ENCODE results near the gene ACE2. TPM values are rescaled to one million over a fixed set of nuclear protein-coding genes. Genes with fewer than 3 reads are reported as not detected.

ACE2 gene
- total and polyA plus RNA-seq, 9 of the 15 experiments (the other 6 are each of a cell fraction or from before 2014, with no cell fraction given): 0.03 to 0.09 (median 0.07) TPM; not detected in 6

DNA sequence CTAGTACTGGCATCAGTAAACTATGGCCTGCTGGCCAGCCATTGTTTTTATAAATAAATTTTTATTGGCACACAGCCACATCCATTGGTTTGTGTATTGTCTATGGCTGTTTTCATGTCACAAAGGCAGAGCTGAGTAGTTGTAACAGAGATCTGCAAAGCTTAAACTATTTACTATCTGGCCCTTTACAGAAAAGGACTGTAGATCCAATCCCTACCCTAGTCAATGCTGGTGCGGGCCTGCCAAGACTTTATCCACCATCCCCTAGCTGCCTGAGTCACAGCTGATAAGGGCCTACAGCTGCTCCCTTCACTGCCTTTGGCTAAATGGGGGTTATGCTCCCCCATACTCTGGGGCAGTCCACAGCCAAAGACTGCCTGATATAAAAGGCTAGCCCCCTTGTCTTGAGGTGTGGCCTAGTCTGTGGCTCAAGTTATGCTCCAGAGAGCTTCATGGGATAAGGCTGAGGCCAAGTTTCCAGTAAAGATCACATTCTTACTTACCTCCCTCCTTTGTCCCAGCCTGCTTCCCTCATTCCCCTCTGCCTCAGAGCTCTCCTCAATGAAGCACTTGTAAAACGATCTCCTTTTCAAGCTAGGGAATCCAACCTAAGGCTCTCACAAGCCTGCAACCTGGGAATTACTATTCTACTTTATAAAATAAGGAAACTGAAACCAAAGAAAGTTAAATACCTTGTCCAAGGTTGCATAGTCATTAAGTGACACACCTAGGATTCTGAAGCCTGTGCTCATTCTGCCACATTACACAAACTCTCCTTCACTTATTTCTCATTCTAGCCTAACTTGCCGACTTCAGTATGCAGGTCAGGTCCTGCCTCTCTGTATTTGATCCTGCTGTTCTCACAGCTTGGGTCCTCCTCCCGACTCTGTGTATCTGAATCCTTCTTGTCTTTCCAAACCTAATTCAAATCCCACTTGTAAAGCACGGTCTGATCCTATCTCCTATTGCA lies 20.7 kb downstream of the ACE2 start (continued):
- TF ChIP-seq, protein P1, sequence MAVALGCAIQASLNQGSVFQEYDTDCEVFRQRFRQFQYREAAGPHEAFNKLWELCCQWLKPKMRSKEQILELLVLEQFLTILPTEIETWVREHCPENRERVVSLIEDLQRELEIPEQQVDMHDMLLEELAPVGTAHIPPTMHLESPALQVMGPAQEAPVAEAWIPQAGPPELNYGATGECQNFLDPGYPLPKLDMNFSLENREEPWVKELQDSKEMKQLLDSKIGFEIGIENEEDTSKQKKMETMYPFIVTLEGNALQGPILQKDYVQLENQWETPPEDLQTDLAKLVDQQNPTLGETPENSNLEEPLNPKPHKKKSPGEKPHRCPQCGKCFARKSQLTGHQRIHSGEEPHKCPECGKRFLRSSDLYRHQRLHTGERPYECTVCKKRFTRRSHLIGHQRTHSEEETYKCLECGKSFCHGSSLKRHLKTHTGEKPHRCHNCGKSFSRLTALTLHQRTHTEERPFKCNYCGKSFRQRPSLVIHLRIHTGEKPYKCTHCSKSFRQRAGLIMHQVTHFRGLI (CRISPR knock-in tag; IDR thresholded peaks at IDR 0.05): no peak
- peak; percentile 79; the same call in 1 of the 2 replicates for TF ChIP-seq POLR2AphosphoS5 (IDR thresholded peaks at IDR 0.05; ENCODE audit: control insufficient read depth, insufficient read depth, low read depth, low read length)
- TF ChIP-seq ZNF24 (IDR thresholded peaks at IDR 0.05): no peak
- TF ChIP-seq, protein P2, sequence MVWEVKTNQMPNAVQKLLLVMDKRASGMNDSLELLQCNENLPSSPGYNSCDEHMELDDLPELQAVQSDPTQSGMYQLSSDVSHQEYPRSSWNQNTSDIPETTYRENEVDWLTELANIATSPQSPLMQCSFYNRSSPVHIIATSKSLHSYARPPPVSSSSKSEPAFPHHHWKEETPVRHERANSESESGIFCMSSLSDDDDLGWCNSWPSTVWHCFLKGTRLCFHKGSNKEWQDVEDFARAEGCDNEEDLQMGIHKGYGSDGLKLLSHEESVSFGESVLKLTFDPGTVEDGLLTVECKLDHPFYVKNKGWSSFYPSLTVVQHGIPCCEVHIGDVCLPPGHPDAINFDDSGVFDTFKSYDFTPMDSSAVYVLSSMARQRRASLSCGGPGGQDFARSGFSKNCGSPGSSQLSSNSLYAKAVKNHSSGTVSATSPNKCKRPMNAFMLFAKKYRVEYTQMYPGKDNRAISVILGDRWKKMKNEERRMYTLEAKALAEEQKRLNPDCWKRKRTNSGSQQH (CRISPR knock-in tag; IDR thresholded peaks at IDR 0.05): no peak
- no peak for TF ChIP-seq CBX1 (IDR thresholded peaks at IDR 0.05; ENCODE audit: low read depth)
- no peak for TF ChIP-seq ATF1 (CRISPR knock-in tag; IDR thresholded peaks at IDR 0.05)
- TF ChIP-seq ATF1 (tag; IDR thresholded peaks at IDR 0.05): peak; percentile 50
- no peak for TF ChIP-seq ZNF76 (CRISPR knock-in tag; IDR thresholded peaks at IDR 0.05; ENCODE audit: borderline replicate concordance)
- no peak for TF ChIP-seq FUS (optimal IDR thresholded peaks at IDR 0.05; ENCODE audit: low read depth, low read length)
- no peak for TF ChIP-seq ZNF444 (CRISPR knock-in tag; IDR thresholded peaks at IDR 0.05)
- no peak for TF ChIP-seq BHLHE40 (IDR thresholded peaks at IDR 0.05; ENCODE audit: low read length)
- no peak for TF ChIP-seq KAT2B (IDR thresholded peaks at IDR 0.05; ENCODE audit: low read depth, low read length)
- no peak for TF ChIP-seq SIX5 (IDR thresholded peaks at IDR 0.05; ENCODE audit: borderline replicate concordance in 1 of 2, insufficient read depth in 1 of 2, low read depth in 1 of 2, low read length in 2 of 2)
- TF ChIP-seq NCOA4 (IDR thresholded peaks at IDR 0.05; ENCODE audit: partially characterized antibody): no peak
- TF ChIP-seq WHSC1 (IDR thresholded peaks at IDR 0.05; ENCODE audit: low read length): no peak
- TF ChIP-seq PURB (CRISPR knock-in tag; IDR thresholded peaks at IDR 0.05; ENCODE audit: low read depth): no peak
- TF ChIP-seq HDAC2 (IDR thresholded peaks at IDR 0.05): peak; percentile 29; the same call in 1 of the 2 replicates
- no peak for TF ChIP-seq CREB5 (CRISPR knock-in tag; IDR thresholded peaks at IDR 0.05)
- TF ChIP-seq, protein P3, sequence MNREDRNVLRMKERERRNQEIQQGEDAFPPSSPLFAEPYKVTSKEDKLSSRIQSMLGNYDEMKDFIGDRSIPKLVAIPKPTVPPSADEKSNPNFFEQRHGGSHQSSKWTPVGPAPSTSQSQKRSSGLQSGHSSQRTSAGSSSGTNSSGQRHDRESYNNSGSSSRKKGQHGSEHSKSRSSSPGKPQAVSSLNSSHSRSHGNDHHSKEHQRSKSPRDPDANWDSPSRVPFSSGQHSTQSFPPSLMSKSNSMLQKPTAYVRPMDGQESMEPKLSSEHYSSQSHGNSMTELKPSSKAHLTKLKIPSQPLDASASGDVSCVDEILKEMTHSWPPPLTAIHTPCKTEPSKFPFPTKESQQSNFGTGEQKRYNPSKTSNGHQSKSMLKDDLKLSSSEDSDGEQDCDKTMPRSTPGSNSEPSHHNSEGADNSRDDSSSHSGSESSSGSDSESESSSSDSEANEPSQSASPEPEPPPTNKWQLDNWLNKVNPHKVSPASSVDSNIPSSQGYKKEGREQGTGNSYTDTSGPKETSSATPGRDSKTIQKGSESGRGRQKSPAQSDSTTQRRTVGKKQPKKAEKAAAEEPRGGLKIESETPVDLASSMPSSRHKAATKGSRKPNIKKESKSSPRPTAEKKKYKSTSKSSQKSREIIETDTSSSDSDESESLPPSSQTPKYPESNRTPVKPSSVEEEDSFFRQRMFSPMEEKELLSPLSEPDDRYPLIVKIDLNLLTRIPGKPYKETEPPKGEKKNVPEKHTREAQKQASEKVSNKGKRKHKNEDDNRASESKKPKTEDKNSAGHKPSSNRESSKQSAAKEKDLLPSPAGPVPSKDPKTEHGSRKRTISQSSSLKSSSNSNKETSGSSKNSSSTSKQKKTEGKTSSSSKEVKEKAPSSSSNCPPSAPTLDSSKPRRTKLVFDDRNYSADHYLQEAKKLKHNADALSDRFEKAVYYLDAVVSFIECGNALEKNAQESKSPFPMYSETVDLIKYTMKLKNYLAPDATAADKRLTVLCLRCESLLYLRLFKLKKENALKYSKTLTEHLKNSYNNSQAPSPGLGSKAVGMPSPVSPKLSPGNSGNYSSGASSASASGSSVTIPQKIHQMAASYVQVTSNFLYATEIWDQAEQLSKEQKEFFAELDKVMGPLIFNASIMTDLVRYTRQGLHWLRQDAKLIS (CRISPR knock-in tag; IDR thresholded peaks at IDR 0.05): no peak
- TF ChIP-seq MCM5 (IDR thresholded peaks at IDR 0.05; ENCODE audit: low read depth): no peak
